NK-92 treated with Interleukin-12 subunit alpha and Interleukin-12 subunit beta, amount 100 ng/mL, for 24 hours (cell line): ENCODE measurements around the gene SCN2B.

Source experiments
- DNase-seq: peaks from one replicate; lab custom pipeline; 2025; lab: John Stamatoyannopoulos, UW

Gene SCN2B

DNA sequence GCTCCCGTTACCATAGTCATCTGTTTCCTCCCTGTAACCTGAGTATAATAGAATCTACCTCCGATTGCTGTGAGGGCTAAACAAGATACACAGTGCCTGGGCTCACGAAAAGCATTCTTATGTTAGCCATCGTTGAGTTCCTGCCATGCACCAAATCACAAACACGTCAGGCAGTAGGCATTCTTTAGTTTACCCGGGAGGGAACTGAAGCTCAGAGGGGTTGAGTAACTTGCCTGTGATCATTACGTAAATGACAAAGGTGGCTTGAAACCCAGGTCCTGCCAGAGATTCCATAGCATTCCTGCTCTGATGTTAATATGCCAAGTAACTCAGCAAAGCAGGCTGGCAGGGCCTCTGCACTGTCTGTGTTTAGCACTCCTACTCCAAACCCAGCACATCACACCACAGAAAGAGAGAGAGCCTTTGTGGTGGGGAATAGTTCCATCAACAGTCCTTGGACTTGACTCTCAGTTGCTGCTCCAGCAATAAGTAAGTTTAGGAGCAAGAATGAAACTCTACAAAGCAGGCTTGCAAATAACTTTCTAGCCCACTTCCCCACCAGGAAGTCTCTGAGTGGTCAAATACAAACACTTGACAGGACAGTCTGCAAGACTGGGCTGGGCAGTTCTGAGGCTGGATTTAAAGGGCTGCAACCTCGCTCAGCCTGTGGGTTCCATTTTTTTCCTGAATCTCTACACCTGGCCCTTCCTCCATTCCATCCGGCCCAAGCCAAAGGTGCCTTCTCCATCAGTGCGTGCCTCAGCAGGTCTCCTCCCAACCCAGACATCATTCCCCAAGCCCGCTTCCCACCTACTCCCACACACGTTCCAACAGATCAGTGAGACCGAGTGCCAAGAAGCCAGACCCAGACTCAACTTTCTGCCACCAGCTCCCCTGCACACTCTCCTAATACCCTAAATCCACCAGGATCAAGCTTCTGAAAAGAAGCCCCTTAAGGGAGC is 1.1 kb downstream of the SCN2B start:
- DNase-seq: no peak

GRCh38 chr11:118174006-118174567 is 2.4 kb downstream of the SCN2B start:
- DNase-seq: no peak

- DNase-seq: no peak
Measured at GRCh38 chr11:118172356-118172755, 4.1 kb downstream of the SCN2B start.

DNA sequence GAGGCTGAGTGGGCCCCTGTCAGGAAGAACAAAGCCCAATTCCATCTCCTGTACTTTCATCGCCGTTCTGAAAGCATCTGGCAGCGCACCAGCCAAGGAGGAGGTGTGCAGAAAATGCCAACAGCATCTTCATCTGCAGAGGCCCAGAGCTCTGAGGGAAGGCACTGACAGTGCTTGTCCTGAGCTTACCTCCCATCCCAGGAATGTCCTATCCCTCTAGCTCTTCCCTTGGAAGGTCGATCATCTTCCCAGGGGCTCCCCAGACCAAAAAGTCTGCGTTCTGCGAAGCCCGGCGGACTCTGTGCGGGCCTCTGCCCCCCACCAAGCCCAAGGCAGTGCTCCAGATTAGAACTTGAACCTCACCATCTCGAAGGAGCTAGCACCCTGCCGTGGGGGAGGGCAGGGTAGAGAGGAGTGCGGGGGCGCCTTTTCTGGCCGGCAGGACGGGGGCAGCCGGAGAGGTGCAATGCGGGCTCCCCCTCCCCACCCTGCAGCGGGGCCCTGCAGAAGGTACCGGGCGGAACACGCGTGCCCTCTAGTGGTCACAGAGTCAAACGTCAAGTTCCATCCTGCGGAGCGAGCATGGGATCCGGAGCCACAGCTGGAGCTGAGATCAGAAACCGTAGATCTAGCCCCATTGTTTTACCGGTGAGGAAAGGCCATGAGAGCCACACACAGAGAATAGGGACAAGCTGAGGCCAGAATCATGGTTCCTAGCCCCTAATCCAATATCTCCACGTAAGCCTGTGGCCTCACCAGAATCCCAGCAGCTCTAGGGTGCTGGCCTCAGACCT is 5.0 kb downstream of the SCN2B start:
- DNase-seq: peak; percentile 37

GRCh38 chr11:118170882-118171268 is 5.6 kb downstream of the SCN2B start:
- DNase-seq: no peak

GRCh38 chr11:118170231-118170630 is 6.2 kb downstream of the SCN2B start:
- DNase-seq: no peak

DNA sequence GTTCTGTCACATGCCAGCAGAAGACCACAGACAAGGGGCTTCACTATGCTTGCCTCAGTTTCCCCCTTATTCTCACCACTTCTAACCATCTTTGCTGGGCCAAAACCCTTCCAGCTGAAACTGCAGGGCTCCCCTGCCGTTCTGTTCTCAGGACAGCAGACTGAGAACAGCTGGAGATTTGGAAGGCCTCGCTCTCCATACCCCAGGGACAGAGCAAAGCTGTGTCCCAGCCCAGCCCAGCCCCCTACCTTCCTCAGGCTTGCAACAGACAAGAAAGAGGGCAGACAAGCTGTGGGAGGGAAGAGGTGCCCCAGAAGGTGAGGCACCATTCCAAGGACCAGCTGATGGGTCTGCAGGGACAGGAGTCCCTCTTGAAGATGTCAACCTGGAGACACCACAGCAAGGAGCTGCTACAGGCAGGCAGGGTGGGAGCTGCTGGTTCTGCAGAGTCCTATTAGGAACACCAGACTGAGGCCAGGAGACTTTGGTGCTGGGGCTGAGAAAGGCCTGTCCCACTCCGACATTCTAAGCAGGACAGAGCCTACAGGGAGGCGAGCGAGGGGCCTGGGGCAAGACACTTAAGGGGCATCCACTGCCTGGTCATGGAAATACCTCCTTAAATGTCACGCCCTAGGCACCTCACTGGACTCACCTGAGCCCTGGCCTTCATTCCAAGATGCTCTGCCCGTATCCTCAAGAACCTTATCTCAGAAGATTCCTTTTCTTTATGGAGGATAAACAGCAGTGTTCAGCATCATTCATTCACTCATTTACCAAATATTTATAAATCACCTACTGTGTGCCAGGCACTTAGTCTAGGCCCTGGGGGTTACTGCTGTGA is 6.9 kb downstream of the SCN2B start:
- DNase-seq: no peak

DNA sequence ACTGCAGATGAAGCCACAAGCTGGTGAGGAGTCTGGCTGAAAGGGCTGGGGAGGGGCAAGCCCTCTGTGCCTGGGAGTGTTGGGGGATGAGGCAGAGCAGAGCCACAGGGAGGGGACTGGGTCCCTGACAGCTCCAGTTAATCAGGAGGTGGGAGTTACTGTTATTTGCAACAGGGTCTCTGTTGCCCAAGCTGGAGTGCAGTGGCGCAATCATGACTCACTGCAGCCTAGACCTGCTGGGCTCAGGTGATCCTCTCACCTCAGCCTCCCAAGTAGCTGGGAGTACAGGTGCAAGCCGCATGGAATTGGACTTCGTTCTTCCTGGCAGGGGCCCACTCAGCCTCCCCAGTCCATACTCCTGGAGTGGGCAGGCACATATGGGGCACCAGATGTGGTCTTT is 7.7 kb downstream of the SCN2B start:
- DNase-seq: no peak

DNA sequence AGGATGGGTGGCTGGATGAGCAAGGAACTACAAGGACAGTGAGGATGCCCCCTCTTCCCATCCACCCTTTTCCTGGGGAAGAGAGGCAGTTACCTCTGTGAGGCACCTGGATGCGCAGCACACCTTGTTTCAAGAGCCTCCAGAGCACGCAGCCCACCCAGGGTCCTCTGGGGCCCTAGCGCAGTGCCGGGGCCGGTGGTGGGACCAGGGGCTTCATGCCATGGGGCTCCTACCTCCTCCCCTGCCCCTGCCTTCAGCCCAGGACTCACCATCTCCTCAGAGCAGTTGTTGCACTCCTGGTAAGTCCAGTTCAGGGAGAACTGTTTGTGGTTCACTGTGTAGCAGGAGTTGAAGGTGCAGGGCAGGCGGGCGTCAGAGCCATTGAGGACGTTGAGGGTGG is 8.1 kb downstream of the SCN2B start:
- no peak for DNase-seq

GRCh38 chr11:118167906-118168305 is 8.5 kb downstream of the SCN2B start:
- DNase-seq: no peak

DNA sequence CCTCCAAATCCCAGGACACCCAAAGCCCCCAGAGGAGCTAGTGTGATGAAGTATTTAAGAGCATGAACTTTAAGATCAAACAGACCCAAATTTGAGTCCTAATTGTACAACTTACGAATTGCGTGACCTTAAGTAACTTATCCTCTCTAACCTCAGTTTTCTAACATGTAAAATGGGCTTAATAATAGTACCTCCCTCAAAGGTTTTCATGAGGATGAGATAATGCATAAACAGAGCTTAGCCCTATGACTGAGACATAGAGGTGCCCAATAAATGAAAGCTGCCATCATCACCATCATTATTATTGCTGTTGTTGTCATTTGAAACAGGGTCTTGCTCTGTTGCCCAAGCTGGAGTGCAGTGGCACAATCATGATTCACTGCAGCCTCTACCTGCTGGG is 9.2 kb downstream of the SCN2B start:
- DNase-seq: no peak

- no peak for DNase-seq
Measured at GRCh38 chr11:118166641-118167040, 9.8 kb downstream of the SCN2B start.

- DNase-seq: no peak
Measured at GRCh38 chr11:118164885-118165284, 11.6 kb downstream of the SCN2B start.

DNA sequence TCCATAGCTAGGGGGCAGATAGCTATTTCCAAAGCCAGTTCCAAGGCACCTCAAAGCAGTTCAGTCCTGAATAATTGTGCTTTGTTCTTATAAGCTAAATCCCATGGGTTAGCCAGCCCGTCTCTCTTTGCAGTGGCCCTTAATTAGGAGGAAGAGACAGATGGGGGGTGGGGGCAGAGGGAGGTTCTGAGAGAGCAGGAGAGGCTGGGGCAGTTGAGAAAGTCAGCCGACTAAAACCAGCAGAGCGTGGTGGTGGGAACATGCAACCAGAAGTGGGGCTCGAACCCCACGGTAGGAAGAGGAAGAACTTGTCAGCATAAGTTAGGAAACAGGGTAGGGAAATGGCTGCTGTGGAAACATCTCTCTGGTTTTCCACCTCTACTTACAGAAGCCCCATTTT is 12.9 kb downstream of the SCN2B start:
- no peak for DNase-seq

GRCh38 chr11:118162846-118163245 is 13.6 kb downstream of the SCN2B start:
- DNase-seq: no peak

DNA sequence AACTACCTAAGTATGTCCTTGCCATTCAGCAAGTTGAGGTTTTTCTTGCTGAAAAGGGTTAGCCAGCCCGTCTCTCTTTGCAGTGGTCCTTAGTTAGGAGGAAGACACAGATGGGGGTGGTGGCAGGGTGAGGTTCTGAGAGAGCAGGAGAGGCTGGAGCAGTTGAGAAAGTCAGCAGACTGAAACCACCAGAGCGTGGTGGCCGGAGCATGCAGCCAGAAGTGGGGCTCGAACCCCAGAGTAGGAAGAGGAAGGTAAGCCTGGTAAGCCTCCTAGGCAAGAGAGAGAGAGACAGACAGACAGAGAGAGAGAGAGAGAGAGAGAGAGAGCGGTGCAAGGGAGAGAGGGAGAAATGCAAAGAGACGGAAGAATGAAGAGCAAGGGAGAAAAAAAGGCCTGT is 14.7 kb downstream of the SCN2B start:
- no peak for DNase-seq

- DNase-seq: no peak
Measured at GRCh38 chr11:118157186-118157895, 19.1 kb downstream of the SCN2B start.

- DNase-seq: no peak
Measured at GRCh38 chr11:118156531-118157185, 19.8 kb downstream of the SCN2B start.

DNA sequence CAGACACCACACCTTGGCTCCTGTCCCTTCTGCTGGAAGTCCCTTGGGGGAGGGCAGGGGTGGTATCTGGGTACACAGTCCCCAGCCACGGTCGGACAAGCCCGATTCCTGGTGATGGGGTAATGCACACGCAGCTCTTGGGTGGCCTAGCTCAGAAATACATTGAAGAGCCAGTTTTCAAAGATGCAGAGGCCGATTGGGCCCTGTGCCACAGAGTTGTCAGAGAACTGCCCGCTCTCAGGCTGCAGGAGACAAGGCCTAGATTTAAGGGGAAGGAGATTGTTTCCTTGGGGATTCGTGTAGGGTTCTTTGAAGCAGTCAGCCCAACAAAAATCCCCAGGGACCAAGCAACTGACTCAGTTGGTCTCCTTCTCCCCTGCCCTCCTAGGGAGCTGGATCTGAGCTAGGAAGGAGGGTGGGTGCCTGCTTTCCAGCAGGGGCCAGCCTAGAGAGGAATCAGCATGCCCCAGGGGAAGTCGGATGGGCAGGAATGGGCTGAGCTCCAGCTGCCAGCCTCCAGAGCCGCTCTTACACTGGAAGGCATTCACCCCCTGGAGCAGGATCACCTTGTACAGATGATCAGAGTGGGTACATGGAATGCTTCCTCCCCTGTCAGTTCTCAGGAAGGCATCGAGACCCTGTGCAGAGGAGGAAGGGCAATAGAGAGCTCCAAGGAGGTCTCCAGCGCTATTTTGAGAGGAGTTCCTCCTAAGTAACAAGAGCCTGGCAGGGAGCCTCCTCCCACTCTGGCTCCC is 20.5 kb downstream of the SCN2B start:
- DNase-seq: no peak

DNA sequence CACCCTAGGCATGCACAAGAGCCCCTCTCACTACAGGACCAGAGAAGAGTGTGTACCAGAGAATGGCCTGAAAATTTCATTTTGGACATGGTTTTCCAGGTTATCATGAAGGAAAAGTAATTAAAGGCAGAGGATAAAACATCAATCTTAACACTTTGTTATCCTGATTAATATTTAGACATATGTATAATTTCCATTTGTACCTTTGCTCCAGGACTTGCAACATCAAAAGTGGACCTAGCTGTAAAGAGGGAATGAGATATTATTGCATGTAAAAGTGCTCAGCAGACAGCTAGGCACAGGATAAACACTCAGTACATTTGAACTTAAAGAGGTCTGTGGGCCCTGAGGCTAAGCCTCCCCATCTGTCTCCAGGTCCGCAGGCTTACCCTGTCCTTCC is 21.8 kb downstream of the SCN2B start:
- no peak for DNase-seq
